ENCODE data around the gene ATP13A5. TPM values are rescaled to one million over a fixed set of nuclear protein-coding genes. Genes with fewer than 3 reads are reported as not detected.

The ATP13A5 gene
- total RNA-seq, 1 experiment from 2014 or later = not detected

- DNase-seq (ENCODE audit: extremely low read depth, low read depth) = no peak
Observed at GRCh38 chr3:193271101-193271840, 107.3 kb downstream of the ATP13A5 start.

GRCh38 chr3:193270451-193270850 lies 108.1 kb downstream of the ATP13A5 start:
- no peak for DNase-seq (ENCODE audit: extremely low read depth, low read depth)

GRCh38 chr3:193269343-193270028 lies 109.1 kb downstream of the ATP13A5 start:
- no peak for DNase-seq (ENCODE audit: extremely low read depth, low read depth)

- DNase-seq (ENCODE audit: extremely low read depth, low read depth) = no peak
Observed at GRCh38 chr3:193262707-193263106, 115.8 kb downstream of the ATP13A5 start.

- no peak for DNase-seq (ENCODE audit: extremely low read depth, low read depth)
Observed at GRCh38 chr3:193261970-193262369, 116.6 kb downstream of the ATP13A5 start.

GRCh38 chr3:193253986-193254660 lies 124.4 kb downstream of the ATP13A5 start:
- no peak for DNase-seq (ENCODE audit: extremely low read depth, low read depth)

- DNase-seq (ENCODE audit: extremely low read depth, low read depth) = no peak
Observed at GRCh38 chr3:193250492-193250891, 128.1 kb downstream of the ATP13A5 start.

- DNase-seq (ENCODE audit: extremely low read depth, low read depth) = no peak
Observed at GRCh38 chr3:193248848-193249468, 129.6 kb downstream of the ATP13A5 start.

GRCh38 chr3:193243571-193243970 lies 135.0 kb downstream of the ATP13A5 start:
- no peak for DNase-seq (ENCODE audit: extremely low read depth, low read depth)

GRCh38 chr3:193241716-193242115 lies 136.8 kb downstream of the ATP13A5 start:
- no peak for DNase-seq (ENCODE audit: extremely low read depth, low read depth)

GRCh38 chr3:193240850-193241706 lies 137.5 kb downstream of the ATP13A5 start, which contains the start of gene PLAAT1:
TSS of gene PLAAT1 (plus strand) at chr3:193241222. CDS start at chr3:193255651, 14,429 bp downstream.
- DNase-seq (ENCODE audit: extremely low read depth, low read depth) = peak; percentile 69

- DNase-seq (ENCODE audit: extremely low read depth, low read depth) = no peak
Observed at GRCh38 chr3:193240436-193240849, 138.1 kb downstream of the ATP13A5 start.

GRCh38 chr3:193237030-193237429 lies 141.5 kb downstream of the ATP13A5 start:
- DNase-seq (ENCODE audit: extremely low read depth, low read depth) = no peak

GRCh38 chr3:193236599-193236998 lies 142.0 kb downstream of the ATP13A5 start:
- no peak for DNase-seq (ENCODE audit: extremely low read depth, low read depth)

GRCh38 chr3:193231201-193231600 lies 147.4 kb downstream of the ATP13A5 start:
- no peak for DNase-seq (ENCODE audit: extremely low read depth, low read depth)

- no peak for DNase-seq (ENCODE audit: extremely low read depth, low read depth)
Observed at GRCh38 chr3:193230610-193231009, 147.9 kb downstream of the ATP13A5 start.

GRCh38 chr3:193229851-193230420 lies 148.6 kb downstream of the ATP13A5 start:
- no peak for DNase-seq (ENCODE audit: extremely low read depth, low read depth)

- no peak for DNase-seq (ENCODE audit: extremely low read depth, low read depth)
Observed at GRCh38 chr3:193228206-193228605, 150.3 kb downstream of the ATP13A5 start.

- DNase-seq (ENCODE audit: extremely low read depth, low read depth) = no peak
Observed at GRCh38 chr3:193225302-193226125, 153.0 kb downstream of the ATP13A5 start.

Measured in NCI-H460 (cell line).